ENCODE data around the gene TMEM196.

Gene TMEM196

GRCh38 chr7:19772841-19773760 lies at the start of gene TMEM196:
Gene TMEM196, minus strand, starts transcription at chr7:19773617. Its CDS starts 921 bp downstream, at chr7:19772696.
- no peak for DNase-seq

DNA sequence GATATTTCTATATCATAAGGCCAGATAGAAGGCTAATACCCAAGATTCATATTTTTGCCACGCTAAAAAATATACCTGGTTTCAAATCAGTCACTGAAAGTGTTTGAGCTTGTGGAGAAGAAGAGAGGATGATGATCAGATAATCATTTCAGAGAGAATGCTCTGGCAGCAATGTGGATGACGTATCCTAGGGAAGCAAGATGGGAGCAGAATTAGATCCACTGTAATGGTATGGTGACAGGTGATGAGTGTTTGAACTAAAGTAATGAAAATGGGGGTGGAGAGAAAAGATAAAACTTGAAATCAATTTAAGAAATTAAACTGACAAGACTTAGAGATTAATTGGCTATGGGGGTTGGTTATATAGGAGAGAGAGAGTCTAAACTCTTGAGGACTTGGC lies 42.7 kb upstream of the TMEM196 start:
- DNase-seq: no peak

DNA sequence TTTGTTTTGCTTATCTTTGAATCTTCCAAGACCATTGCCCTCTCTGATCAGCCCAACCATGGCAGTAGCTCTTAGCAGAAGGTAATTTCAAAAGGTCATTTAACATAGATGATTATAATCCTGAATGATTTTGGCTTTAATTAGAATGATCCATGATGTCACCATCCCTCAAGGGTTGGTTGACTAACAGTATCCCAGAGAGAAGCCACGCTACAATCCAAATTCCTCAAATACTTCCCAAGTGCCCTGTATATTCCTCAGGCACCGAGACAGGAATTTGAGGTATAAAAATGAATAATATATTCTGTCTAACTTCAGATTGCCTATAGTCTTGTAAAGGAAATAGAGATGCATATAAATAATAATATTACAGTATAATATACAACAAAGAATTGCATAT lies 42.1 kb upstream of the TMEM196 start:
- no peak for DNase-seq

DNA sequence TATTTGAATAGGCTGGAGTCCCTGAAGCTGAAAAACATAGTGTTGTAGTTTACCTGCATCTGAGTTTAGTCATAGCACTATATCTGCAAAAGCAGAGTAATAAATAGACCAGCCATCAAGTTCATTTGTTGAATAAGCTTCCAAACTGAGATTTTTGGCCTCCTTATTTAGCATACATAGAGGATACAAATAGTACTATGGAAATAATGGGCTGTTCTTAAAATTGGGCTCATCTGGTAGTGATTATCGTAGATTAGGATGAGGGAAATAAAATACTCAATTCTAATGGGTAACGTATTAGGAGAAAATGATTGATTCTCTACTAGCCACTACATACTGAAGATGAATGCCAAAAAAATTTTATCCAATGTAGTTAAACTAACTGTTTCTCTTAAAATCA lies 41.4 kb upstream of the TMEM196 start:
- no peak for DNase-seq

GRCh38 chr7:19811386-19811785 lies 38.0 kb upstream of the TMEM196 start:
- DNase-seq: no peak

- no peak for DNase-seq
Observed at GRCh38 chr7:19798986-19799385, 25.6 kb upstream of the TMEM196 start.

GRCh38 chr7:19783541-19783940 lies 10.1 kb upstream of the TMEM196 start:
- DNase-seq: no peak

DNA sequence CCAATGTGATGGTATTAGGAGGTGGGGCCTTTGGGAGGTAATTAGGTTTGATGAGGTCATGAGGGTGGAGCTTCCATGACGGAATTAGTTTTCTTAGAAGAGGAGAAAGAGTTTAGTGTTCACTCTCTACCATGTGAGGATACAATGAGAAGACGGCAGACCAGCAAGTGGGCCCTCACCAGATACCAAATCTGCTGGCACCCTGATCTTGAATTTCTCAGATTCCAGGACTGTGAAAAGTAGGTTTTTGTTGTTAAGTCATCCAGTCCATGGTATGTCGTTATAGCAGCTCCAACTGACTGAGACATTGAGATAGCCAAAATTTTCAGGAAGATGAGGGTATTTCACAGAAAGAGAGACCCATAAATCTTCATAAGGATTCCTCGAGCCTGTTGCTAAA lies 3.6 kb upstream of the TMEM196 start:
- no peak for DNase-seq

GRCh38 chr7:19775578-19775977 lies 2.2 kb upstream of the TMEM196 start:
- DNase-seq: no peak

- DNase-seq: no peak
Observed at GRCh38 chr7:19772306-19772705, 1.1 kb downstream of the TMEM196 start.

GRCh38 chr7:19762631-19763030 lies 10.8 kb downstream of the TMEM196 start:
- no peak for DNase-seq

DNA sequence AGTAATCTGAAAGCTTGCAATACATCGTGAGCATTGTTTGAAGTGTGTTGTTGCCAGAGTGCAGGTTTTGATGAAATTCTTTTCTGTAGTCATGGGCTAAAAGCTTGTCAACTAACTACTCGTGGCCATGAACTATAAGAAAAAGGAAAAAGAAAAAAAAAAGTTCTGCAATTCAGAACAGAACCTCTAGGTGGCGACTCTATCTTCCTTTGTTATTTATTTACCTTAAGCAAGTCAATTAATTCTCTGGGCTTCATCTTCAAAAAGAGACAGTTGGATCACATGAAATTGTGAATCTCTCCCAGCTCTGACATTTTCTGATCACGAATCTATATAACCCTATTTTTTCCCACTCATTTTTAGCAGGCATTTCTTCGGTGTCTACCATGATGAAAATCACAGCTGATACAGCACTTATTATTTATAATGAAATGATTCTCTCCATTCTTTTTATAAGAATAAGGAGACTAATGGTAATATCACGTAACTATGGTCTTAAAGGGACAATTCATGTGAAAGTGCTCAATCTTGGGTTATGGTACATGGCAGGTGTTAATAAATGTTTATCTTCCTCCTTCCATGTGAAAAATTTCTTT lies 18.8 kb downstream of the TMEM196 start:
- DNase-seq: peak; percentile 64

GRCh38 chr7:19752020-19752419 lies 21.4 kb downstream of the TMEM196 start:
- DNase-seq: no peak

DNA sequence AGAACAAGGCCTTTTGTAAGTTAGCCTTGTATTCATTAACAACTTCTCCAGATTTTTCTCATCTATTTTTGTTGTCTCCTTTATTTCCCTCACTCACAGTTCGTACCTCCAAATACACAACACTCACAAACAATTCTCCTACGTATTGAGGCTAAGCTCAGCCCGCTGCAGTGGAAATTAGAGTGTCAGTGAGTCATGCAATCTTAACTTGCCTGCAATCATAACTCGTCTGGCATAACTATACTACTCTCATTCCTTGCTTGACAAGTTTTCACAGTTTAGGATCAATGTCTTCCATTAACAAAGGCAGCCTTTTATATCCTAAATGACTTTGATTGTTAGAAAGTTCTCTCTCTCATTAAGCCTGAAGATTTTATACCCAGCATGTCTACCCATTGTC lies 23.8 kb downstream of the TMEM196 start:
- DNase-seq: no peak

GRCh38 chr7:19747740-19748339 lies 25.6 kb downstream of the TMEM196 start:
- DNase-seq: peak; percentile 31

DNA sequence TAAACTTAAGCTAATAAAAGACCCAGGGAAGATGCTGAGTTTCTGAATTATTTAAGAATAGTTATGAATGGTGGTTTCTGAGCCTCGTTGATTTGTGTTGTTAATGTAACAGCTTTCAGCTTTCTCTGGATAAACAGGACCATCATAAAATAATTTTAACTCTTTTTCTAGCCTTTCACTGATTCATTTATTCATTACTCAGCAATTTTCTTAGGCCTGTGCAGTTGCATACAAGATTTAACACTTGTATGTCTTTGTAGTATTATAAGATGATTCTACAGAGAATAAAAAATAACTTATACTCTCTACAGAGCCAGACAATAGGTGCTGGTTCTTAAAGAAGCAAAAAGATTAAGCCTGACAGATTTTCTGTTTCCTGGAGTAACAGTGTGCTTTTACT lies 29.3 kb downstream of the TMEM196 start:
- no peak for DNase-seq

GRCh38 chr7:19728716-19729115 lies 44.7 kb downstream of the TMEM196 start:
- no peak for DNase-seq

DNA sequence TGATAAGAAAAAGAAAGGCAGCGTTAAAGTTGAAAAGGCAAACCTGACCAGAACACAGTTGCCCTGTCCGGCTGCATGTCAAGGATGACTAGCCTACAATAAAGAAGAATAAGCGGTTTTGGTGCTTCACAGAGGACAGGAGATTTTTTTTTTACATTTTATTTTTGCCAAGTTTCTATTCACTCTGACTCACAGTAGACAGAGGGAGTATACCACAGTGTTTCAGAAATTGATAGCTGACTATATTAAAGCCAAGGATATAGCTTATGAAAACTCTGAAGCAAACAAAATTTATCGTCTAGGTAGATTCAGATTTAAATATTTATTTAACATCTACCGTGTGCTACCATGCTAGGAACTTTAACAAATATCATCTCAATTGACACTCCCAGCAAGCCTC lies 47.6 kb downstream of the TMEM196 start:
- DNase-seq: no peak

GRCh38 chr7:19715499-19715898 lies 57.9 kb downstream of the TMEM196 start:
- no peak for DNase-seq

- peak; percentile 78 for DNase-seq
Observed at GRCh38 chr7:19713676-19714075, 59.7 kb downstream of the TMEM196 start.

DNA sequence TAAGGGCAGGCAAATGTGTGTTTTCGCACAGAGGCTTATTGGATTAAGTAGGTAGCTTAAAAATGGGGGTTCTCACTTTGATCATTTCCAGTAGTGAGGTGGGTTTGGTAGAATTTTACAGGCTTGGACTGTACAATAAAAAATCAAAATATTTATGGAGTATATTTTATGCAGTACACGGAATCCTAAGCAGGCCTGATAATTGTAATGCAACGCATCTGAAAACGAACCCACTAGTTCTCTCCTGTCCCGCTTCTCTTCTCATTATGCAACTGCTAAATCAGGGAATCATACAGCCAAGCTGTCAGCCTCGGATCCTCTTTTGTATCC lies 64.2 kb downstream of the TMEM196 start:
- no peak for DNase-seq

- DNase-seq: peak; percentile 94
Observed at GRCh38 chr7:19708397-19709248, 64.8 kb downstream of the TMEM196 start, which contains the start of gene POLR1F. Gene POLR1F, minus strand, starts transcription at chr7:19709037. Its CDS starts 21 bp downstream, at chr7:19709016.

- DNase-seq: no peak
Observed at GRCh38 chr7:19707240-19707639, 66.2 kb downstream of the TMEM196 start.
